ENCODE results near the gene KCNMA1. TPM values are rescaled to one million over a fixed set of nuclear protein-coding genes. Genes with fewer than 3 reads are reported as not detected.
"Not testable (repeated sequence)": the region's sequence is repeated elsewhere in the genome, so short reads cannot be mapped to it uniquely, and the experiment has no call there.

Gene KCNMA1
- total RNA-seq, 4 donors from 2014 or later = 10.1 to 32.6 (median 20.1) TPM

DNA sequence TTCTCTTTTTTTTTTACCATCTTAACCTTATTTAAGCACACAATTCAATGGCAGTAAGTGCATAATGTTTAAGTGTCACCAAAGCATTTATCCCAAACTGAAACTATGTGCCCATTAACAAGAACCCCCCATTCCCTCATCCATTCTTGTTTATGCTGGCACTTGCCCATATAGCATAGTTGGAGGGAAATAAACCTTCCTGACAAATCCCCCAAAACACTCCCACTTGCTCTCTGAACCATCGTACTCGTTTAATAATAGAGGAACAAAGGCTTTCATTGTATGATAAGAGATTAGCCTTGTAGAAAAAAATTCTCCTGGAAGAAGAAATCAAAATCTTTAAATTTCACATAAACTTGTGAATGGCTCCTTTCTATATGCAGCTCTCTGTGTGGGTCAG lies 26.4 kb upstream of the KCNMA1 start:
- ATAC-seq (ENCODE audit: low FRiP score) (no peak), DNase-seq (ENCODE audit: low spot score) (no peak)
- TF ChIP-seq, protein P1, sequence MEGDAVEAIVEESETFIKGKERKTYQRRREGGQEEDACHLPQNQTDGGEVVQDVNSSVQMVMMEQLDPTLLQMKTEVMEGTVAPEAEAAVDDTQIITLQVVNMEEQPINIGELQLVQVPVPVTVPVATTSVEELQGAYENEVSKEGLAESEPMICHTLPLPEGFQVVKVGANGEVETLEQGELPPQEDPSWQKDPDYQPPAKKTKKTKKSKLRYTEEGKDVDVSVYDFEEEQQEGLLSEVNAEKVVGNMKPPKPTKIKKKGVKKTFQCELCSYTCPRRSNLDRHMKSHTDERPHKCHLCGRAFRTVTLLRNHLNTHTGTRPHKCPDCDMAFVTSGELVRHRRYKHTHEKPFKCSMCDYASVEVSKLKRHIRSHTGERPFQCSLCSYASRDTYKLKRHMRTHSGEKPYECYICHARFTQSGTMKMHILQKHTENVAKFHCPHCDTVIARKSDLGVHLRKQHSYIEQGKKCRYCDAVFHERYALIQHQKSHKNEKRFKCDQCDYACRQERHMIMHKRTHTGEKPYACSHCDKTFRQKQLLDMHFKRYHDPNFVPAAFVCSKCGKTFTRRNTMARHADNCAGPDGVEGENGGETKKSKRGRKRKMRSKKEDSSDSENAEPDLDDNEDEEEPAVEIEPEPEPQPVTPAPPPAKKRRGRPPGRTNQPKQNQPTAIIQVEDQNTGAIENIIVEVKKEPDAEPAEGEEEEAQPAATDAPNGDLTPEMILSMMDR (IDR thresholded peaks at IDR 0.05) = no peak

DNA sequence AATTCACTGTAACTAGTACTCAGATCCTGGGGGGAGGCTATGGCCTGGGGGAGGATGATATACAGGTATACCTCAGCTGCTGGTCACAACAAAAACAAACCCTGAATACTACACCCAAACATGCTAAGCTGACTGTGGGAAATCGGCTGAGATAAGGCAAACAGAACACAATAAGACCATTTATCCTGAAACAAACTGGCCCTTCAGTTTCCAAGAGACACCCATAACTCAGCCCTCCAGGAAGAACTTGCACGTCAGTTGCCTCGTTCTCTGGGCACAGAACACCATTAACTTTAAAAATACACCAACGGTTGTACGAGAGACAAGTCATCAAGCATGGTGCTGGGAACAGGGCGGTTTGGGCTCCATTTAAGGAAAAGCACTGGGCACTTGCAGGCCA lies 24.1 kb upstream of the KCNMA1 start:
- TF ChIP-seq, protein P1 (IDR thresholded peaks at IDR 0.05) = no peak
- ATAC-seq (ENCODE audit: low FRiP score) (no peak), DNase-seq (ENCODE audit: low spot score) (no peak)

DNA sequence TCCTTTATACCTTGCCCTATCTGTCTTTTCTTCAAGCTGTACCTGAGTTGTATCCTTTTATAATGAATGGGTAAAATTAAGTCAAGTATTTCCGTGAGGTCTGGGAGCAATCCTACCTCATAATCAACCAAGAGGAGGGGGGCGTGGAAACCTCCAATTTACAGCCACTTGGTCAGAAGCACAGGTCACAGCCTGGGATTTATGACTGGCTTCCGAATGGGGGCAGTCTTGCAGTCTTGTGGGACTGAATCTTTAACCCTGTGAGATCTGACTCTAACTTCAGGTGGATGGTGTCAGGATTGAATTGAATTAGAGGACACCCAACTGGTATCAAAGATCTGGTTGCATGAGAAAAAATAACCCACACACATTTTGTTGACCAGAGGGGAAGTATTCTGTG lies 23.5 kb upstream of the KCNMA1 start:
- DNase-seq (ENCODE audit: low spot score) (no peak), ATAC-seq (ENCODE audit: low FRiP score) (no peak)
- TF ChIP-seq, protein P1 (IDR thresholded peaks at IDR 0.05) = no peak

DNA sequence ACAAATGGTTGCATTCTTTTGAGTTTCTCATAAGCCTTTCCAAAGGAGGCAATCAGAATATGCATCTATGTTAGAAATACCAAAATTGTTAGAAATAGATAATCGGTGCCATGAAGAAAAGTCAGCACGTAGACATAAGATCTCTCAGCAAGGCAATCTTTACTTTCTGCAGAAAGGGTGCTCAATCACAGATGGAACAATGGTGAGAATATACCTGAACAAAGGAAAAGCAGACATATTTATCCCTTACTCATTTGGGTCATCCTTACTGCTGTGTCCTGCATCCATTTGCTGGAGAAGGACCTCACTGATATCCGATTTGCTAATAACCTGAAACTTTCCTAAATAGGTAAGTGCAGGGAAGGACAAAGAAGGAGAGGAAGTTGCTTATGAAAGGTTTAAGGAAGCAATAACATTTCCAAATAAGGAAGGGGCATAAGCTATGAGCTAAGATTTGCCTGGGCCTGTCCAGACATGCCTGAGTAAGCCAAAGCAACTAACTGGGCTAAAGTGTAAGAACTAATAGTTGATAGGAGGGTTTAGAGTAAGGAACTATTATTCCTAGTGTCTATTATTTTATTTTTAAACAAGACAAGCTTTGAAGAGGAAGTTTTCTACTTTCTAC lies 21.6 kb upstream of the KCNMA1 start:
- not testable (repeated sequence) for ATAC-seq (ENCODE audit: low FRiP score); DNase-seq (ENCODE audit: low spot score)

DNA sequence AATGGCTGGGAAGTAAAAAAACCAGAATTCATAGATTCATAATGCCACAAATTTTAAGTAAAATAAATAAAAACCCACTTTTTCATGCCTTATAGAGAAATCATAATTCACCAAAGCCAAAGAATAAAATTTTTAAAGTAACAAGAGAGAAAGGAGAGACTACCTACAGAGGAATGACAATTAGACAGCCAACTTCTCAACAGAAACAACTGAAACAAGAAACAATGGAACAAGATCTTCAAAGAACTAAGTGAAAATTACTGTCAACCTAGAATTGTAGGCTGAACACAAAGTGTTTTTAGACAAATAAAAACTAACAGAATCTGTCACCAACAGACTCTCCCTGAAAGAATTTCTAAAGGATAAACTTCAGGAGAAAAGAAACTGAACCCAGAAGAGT lies 15.6 kb upstream of the KCNMA1 start:
- TF ChIP-seq, protein P1 (IDR thresholded peaks at IDR 0.05) = no peak
- ATAC-seq (ENCODE audit: low FRiP score) = no peak
- no peak for DNase-seq (ENCODE audit: low spot score)

DNA sequence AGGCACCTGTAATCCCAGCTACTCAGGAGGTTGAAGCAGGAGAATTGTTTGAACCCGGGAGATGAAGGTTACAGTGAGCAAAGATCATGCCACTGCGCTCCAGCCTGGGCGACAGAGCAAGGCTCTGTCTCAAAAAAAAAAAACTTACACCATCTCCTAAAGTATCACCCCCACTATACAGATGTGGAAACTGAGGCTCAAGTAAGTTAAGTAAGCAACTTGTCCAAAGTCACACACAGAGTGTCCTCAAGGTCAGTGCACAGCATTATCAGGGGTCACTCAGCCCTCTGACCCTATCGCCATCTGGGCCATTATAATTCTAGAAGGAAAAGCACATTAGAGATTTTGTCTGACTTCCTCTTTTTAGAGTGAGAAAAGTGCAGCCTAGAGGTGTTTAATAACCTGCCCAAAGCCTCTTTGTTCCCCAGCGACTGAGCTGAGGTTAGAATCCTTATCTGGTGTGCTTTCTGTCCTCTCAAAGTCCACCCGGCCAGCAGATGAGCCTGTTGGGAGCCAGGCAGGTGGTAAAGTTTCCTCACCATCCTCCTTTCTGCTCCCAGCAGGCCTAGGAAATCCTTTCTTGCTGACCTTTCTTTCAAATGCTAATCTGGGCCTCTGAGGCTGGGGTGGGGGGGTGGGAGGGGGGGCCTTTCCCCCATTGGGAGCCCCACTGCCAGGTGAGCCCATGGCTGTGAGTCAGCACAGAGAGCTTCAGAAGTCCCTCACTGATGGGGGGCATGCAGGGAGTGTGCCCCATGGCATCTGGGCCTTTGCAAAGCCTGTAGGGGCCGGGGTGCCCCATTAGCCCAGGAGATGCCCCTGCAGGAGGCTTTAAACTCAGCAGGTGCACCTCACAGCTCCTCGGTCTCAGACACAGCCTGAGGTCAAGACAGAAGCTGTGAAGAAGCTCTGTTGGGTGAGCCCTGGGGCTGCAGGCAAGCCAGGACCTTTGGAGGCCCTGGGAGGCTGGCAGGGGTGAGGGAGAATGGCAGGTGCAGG lies 12.0 kb upstream of the KCNMA1 start:
- ATAC-seq (ENCODE audit: low FRiP score) = no peak
- TF ChIP-seq, protein P1 (IDR thresholded peaks at IDR 0.05) = no peak
- no peak for DNase-seq (ENCODE audit: low spot score)

DNA sequence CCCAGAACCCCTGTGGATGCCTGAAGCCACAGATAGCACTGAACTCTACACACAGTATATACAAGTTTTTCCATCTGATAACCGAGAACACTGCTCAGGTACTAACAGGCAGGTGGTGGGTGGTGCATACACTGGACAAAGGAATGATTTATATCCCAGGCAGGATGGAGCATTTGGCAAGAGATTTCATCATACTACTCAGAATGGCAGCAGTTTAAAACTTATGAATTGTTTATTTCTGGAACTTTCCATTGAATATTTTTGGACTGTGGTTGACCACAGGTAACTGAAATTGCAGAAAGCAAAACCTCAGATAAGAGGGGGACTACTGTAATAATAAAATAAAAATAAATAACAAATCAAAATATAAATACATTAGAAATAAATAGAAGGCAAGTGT lies 10.9 kb upstream of the KCNMA1 start:
- ATAC-seq (ENCODE audit: low FRiP score) = no peak
- no peak for DNase-seq (ENCODE audit: low spot score)
- TF ChIP-seq, protein P1 (IDR thresholded peaks at IDR 0.05) = no peak
